ENCODE measurements around the gene EEFSEC.

The EEFSEC gene

GRCh38 chr3:128185630-128186447, 32.6 kb downstream of the EEFSEC start:
- DNase-seq, result no peak

GRCh38 chr3:128187495-128187894, 34.2 kb downstream of the EEFSEC start:
- no peak for DNase-seq

GRCh38 chr3:128188326-128188725, 35.0 kb downstream of the EEFSEC start:
- DNase-seq, result no peak

- DNase-seq, result no peak
Observed at GRCh38 chr3:128188956-128189355, 35.7 kb downstream of the EEFSEC start.

GRCh38 chr3:128190501-128190900, 37.2 kb downstream of the EEFSEC start:
- DNase-seq, result no peak

- DNase-seq, result no peak
Observed at GRCh38 chr3:128192131-128192530, 38.9 kb downstream of the EEFSEC start.

GRCh38 chr3:128193168-128193567, 39.9 kb downstream of the EEFSEC start:
- DNase-seq, result no peak

- DNase-seq, result no peak
Observed at GRCh38 chr3:128194843-128195242, 41.6 kb downstream of the EEFSEC start.

- no peak for DNase-seq
Observed at GRCh38 chr3:128195369-128195768, 42.1 kb downstream of the EEFSEC start.

- DNase-seq, result no peak
Observed at GRCh38 chr3:128195802-128196201, 42.5 kb downstream of the EEFSEC start.

GRCh38 chr3:128196647-128197046, 43.4 kb downstream of the EEFSEC start:
- no peak for DNase-seq

- no peak for DNase-seq
Observed at GRCh38 chr3:128197855-128198254, 44.6 kb downstream of the EEFSEC start.

- DNase-seq, result no peak
Observed at GRCh38 chr3:128198313-128198712, 45.0 kb downstream of the EEFSEC start.

GRCh38 chr3:128199110-128199509, 45.8 kb downstream of the EEFSEC start:
- no peak for DNase-seq

GRCh38 chr3:128201158-128201755, 48.0 kb downstream of the EEFSEC start:
- DNase-seq, result no peak

GRCh38 chr3:128203169-128203568, 49.9 kb downstream of the EEFSEC start:
- no peak for DNase-seq

GRCh38 chr3:128205558-128206145, 52.4 kb downstream of the EEFSEC start:
- no peak for DNase-seq

- DNase-seq, result no peak
Observed at GRCh38 chr3:128207951-128208350, 54.7 kb downstream of the EEFSEC start.

GRCh38 chr3:128210711-128211110, 57.4 kb downstream of the EEFSEC start:
- DNase-seq, result no peak

- DNase-seq, result no peak
Observed at GRCh38 chr3:128214056-128214455, 60.8 kb downstream of the EEFSEC start.

- no peak for DNase-seq
Observed at GRCh38 chr3:128215290-128215689, 62.0 kb downstream of the EEFSEC start.

GRCh38 chr3:128215800-128216495, 62.7 kb downstream of the EEFSEC start:
- DNase-seq, result no peak

- DNase-seq, result no peak
Observed at GRCh38 chr3:128217702-128218547, 64.6 kb downstream of the EEFSEC start.

Measured in SHP77 (cell line).